ENCODE results near the gene PCP4L1. TPM values are rescaled to one million over a fixed set of nuclear protein-coding genes. Genes with fewer than 3 reads are reported as not detected.

Gene PCP4L1
- total RNA-seq, 1 donor from 2014 or later: 8.2 TPM

DNA sequence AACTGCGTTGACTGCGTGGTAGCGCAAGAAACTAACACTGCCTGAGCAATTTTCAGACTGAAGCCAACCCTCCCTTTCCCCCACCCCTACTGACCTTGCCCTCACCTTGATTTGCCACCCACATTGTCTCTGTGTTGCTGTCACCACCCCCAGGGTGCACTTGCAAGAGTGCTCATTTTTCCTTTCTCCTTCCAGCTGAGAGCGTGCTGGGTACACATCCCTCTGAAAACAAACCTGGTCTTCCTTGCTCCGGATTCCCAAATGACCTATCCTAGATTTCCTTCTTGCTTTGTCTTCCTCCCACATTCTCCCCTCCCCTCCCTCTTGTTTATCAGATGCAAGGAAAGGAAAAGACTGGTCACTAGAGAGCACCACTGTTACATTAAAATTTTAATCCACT, 27.0 kb downstream of the PCP4L1 start:
- intact Hi-C loops (cut with DNase I): no loop called here
- H3K27me3 ChIP-seq: no peaks in the 10 kb centered on the region
- DNase-seq (no peak), ATAC-seq (no peak)
- H3K4me3 ChIP-seq: no peak overlapping the region
- H3K4me1 ChIP-seq: no peaks in the 10 kb centered on the region
- H3K9me3 ChIP-seq: no peaks in the 10 kb centered on the region
- no peaks in the 10 kb centered on the region for H3K36me3 ChIP-seq
- H3K27ac ChIP-seq: no peak overlapping the region
- TF ChIP-seq, protein P1, sequence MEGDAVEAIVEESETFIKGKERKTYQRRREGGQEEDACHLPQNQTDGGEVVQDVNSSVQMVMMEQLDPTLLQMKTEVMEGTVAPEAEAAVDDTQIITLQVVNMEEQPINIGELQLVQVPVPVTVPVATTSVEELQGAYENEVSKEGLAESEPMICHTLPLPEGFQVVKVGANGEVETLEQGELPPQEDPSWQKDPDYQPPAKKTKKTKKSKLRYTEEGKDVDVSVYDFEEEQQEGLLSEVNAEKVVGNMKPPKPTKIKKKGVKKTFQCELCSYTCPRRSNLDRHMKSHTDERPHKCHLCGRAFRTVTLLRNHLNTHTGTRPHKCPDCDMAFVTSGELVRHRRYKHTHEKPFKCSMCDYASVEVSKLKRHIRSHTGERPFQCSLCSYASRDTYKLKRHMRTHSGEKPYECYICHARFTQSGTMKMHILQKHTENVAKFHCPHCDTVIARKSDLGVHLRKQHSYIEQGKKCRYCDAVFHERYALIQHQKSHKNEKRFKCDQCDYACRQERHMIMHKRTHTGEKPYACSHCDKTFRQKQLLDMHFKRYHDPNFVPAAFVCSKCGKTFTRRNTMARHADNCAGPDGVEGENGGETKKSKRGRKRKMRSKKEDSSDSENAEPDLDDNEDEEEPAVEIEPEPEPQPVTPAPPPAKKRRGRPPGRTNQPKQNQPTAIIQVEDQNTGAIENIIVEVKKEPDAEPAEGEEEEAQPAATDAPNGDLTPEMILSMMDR (IDR thresholded peaks at IDR 0.05): no peak

DNA sequence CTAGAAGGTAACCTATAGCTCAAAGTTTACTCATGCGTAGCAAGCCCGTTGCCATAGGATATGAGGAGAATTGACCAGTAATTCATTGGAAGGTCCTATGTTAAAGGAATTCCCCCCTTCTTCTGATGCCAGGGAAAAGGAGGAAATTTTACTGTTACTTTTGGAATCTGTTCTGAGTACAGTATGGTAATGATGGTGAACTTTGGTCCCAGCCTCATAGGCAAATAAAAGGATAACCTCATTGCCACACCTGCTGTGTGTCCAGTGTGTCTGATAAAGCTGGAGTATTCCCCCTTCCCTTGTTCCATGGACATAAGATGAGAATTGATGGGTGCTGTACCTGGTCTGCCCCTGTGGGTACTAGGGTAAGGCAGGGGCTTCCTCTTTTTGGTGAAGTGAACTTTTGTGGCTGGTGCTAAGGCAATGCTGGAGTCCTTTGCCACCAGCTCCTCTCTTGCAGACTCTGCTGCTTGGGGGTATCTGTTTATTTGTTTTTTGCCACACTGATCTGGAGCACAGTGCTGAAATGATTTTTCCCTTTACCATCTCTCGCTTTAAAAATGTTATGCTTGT, 29.0 kb downstream of the PCP4L1 start:
- ATAC-seq (no peak), DNase-seq (no peak)
- no peaks in the 10 kb centered on the region for H3K27me3 ChIP-seq
- no peaks in the 10 kb centered on the region for H3K9me3 ChIP-seq
- H3K27ac ChIP-seq: no peak overlapping the region
- no peaks in the 10 kb centered on the region for H3K36me3 ChIP-seq
- no peaks in the 10 kb centered on the region for H3K4me1 ChIP-seq
- intact Hi-C loops (cut with DNase I): no loop called here
- no peak overlapping the region for H3K4me3 ChIP-seq
- TF ChIP-seq, protein P1 (IDR thresholded peaks at IDR 0.05): no peak

DNA sequence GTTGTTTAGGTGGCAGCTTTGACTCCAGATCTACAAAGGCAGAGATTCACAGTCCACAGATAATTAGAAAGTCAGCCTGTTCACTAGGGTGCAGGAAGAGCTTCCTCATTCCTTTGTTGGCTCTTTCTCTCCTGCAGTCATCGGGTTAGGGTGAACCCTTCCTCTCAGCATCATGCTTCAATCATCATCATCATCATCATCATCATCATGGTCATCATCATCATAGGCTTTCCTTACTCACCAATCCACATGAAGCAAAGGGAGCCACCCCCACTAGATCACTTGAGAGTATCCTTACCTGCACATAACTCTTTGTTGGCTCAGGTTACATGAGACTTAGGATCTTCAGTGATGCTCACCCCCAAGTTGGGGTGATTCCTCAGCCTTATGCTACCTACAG, 32.2 kb downstream of the PCP4L1 start:
- no peaks in the 10 kb centered on the region for H3K4me1 ChIP-seq
- H3K27me3 ChIP-seq: no peaks in the 10 kb centered on the region
- intact Hi-C loops (cut with DNase I): no loop called here
- H3K9me3 ChIP-seq: no peaks in the 10 kb centered on the region
- no peaks in the 10 kb centered on the region for H3K36me3 ChIP-seq
- no peak overlapping the region for H3K27ac ChIP-seq
- ATAC-seq (no peak), DNase-seq (no peak)
- H3K4me3 ChIP-seq: no peak overlapping the region
- TF ChIP-seq, protein P1 (IDR thresholded peaks at IDR 0.05): no peak

DNA sequence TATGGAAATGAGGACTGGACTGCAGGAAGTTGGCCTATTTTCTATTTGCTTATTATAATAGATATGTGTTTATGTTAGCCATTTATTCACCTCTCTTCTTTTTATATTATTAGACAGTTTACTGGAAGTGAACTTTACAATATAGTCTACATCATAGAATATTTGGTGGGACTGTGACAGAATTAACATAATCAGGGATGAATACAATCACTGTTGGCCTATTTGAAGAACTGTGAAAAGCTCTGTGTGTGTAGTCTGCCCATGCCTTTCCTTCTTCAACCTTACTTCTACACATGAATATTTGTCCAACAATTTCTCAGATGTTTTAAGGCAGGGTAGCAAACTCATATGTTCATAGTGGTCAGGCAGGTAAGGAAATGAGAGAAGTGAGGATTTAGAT, 38.9 kb downstream of the PCP4L1 start:
- Histone ChIP-seq H3K27me3 (no peaks in the 10 kb centered on the region), H3K36me3 (no peaks in the 10 kb centered on the region), H3K27ac (no peak overlapping the region), H3K4me3 (no peak overlapping the region), H3K9me3 (no peaks in the 10 kb centered on the region), H3K4me1 (no peaks in the 10 kb centered on the region)
- TF ChIP-seq, protein P1 (IDR thresholded peaks at IDR 0.05): no peak
- DNase-seq (no peak), ATAC-seq (no peak)
- intact Hi-C loops (cut with DNase I): no loop called here

DNA sequence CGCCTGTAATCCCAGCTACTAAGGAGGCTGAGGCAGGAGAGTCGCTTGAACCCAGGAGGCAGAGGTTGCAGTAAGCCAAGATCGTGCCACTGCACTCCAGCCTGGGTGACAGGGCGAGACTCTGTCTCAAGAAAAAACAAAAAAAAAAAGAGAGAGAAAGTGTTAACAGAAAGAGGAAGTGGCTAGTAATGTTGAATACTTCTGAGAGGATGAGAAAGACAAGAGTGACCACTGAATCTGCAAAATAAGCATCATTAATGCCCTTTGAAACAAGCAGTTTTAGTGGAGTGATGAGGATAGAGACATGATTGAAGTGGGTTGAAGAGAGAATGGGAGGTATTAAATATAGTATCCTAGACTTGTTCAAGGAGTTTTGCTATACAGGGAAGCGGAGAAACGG, 39.6 kb downstream of the PCP4L1 start:
- TF ChIP-seq, protein P1 (IDR thresholded peaks at IDR 0.05): no peak
- H3K36me3 ChIP-seq: no peaks in the 10 kb centered on the region
- no peaks in the 10 kb centered on the region for H3K27me3 ChIP-seq
- H3K27ac ChIP-seq: no peak overlapping the region
- no peak for ATAC-seq
- H3K4me1 ChIP-seq: no peaks in the 10 kb centered on the region
- intact Hi-C loops (cut with DNase I): no loop called here
- H3K4me3 ChIP-seq: no peak overlapping the region
- DNase-seq: no peak
- no peaks in the 10 kb centered on the region for H3K9me3 ChIP-seq

DNA sequence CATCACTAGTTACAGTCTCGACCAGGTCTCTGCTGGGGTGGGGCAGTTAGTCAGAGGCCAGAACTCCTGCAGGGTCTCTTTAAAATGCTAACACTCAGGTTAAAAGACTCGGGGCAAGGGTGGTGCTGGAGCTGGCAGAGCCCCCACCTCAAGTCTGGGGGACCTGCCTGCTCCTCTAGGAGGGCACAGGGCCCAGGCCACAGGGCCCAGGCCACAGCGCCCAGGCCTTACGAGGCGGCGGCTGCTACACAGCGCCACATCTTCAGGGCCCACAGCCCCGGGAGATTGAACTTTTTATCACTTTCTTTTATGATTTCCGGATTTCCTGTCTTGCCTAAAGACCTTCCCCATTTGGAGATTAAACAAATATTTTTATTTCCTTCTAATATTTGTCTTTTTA, 40.8 kb downstream of the PCP4L1 start:
- Histone ChIP-seq H3K27me3 (no peaks in the 10 kb centered on the region), H3K4me3 (no peak overlapping the region), H3K36me3 (no peaks in the 10 kb centered on the region), H3K27ac (no peak overlapping the region), H3K9me3 (no peaks in the 10 kb centered on the region), H3K4me1 (peaks cover 7% of the 10 kb centered on the region)
- TF ChIP-seq, protein P1 (IDR thresholded peaks at IDR 0.05): no peak
- ATAC-seq: no peak
- intact Hi-C loops (cut with DNase I): no loop called here
- no peak for DNase-seq
